HepG2 (cell line): ENCODE measurements around the gene PLXNA4. TPM values are rescaled to one million over a fixed set of nuclear protein-coding genes. Genes with fewer than 3 reads are reported as not detected.

Experiments
- ATAC-seq: fragments of 200-7000 bp; cut with Tn5 transposase; 3 replicates; pipeline ENCODE4 v1.9.1; 2020; ENCODE audit warnings: mild to moderate bottlenecking, moderate library complexity
- BruUV-seq: library from RNA; stranded (reverse); fragments of 400-500 nt; replicated peaks from 2 replicates; lab custom pipeline; 2021; lab: Mats Ljungman, UMichigan
- CTCF ChIA-PET: fragments of 300-600 bp; formaldehyde crosslinking; extraction: SDS; loops from one replicate; lab custom pipeline; 2021; ENCODE audit warnings: low total read pairs, inconsistent platforms, low intra/inter-chr PET ratio; lab: Yijun Ruan, JAX
- POLR2A ChIA-PET: fragments of 350-600 bp; sonication (Branson Sonifier 250); formaldehyde crosslinking; loops from one replicate; lab custom pipeline; 2020; ENCODE audit warnings: antibody characterized with exemption, inconsistent platforms; lab: Yijun Ruan, JAX
- DNase-seq: peaks from one replicate; pipeline ENCODE4 v3.0.0-alpha.2; 2015; ENCODE audit warnings: low spot score
- FAIRE-seq: peaks from 3 replicates; lab custom pipeline; 2011; peaks lifted over from hg19 to GRCh38; lab: Jason Lieb, UNC
- H2AFZ ChIP-seq: one replicate; pipeline ENCODE4 v1.6.1; 2011; ENCODE audit warnings: low read length, inconsistent platforms
- H3K27ac ChIP-seq: fragments of 300-600 bp; 3 replicates; pipeline ENCODE4 v1.8.0; 2011; ENCODE audit warnings: mixed run types, mild to moderate bottlenecking, mixed read lengths, low read length, inconsistent platforms; ENCODE audit not compliant: insufficient read depth; ENCODE audit errors: extremely low read length
- H3K27me3 ChIP-seq, 2 experiments: fragments of 200-600 bp in 1 of 2; 2 replicates in 1 of 2; 3 replicates in 1 of 2; pipeline versions ENCODE4 v1.6.0 to v1.8.0; 2011; ENCODE audit warnings: low read length in 2 of 2, mild to moderate bottlenecking in 2 of 2, moderate library complexity in 2 of 2, inconsistent platforms in 1 of 2; ENCODE audit not compliant: insufficient read depth in 2 of 2, control insufficient read depth in 1 of 2
- H3K36me3 ChIP-seq, 2 experiments: fragments of 200-600 bp in 1 of 2; replicated peaks in 1 of 2; 2 replicates in 1 of 2; 3 replicates in 1 of 2; pipeline versions ENCODE4 v1.5.1 to v1.8.0; 2011; ENCODE audit warnings: low read length in 2 of 2, inconsistent platforms in 1 of 2; ENCODE audit not compliant: insufficient read depth in 2 of 2, control insufficient read depth in 1 of 2
- H3K4me1 ChIP-seq: 2 replicates; pipeline ENCODE4 v1.5.1; 2012; ENCODE audit warnings: low read length, inconsistent platforms; ENCODE audit not compliant: insufficient read depth
- H3K4me2 ChIP-seq: 2 replicates; pipeline ENCODE4 v1.6.0; 2011; ENCODE audit warnings: low read depth, low read length, inconsistent platforms
- H3K4me3 ChIP-seq, 3 experiments: fragments of 200-600 bp in 1 of 3; sonication (generic), shearing (Covaris generic) in 1 of 3; replicated peaks in 1 of 3; 2 replicates each; pipeline ENCODE4 v1.5.1; 2011 to 2016; ENCODE audit warnings: low read length in 3 of 3, inconsistent platforms in 2 of 3, low read depth in 2 of 3, mild to moderate bottlenecking in 2 of 3, control low read depth in 1 of 3, mixed read lengths in 1 of 3; ENCODE audit not compliant: insufficient read depth in 1 of 3
- H3K79me2 ChIP-seq: one replicate; pipeline ENCODE4 v1.6.1; 2011; ENCODE audit warnings: low read length, inconsistent platforms; ENCODE audit not compliant: insufficient read depth
- H3K9ac ChIP-seq: 2 replicates; pipeline ENCODE4 v1.6.0; 2011; ENCODE audit warnings: mild to moderate bottlenecking, low read depth, low read length, inconsistent platforms; ENCODE audit not compliant: insufficient read depth
- H3K9me3 ChIP-seq: 2 replicates; pipeline ENCODE4 v1.5.1; 2012; ENCODE audit warnings: mild to moderate bottlenecking, low read length
- H4K20me1 ChIP-seq: 2 replicates; pipeline ENCODE4 v1.6.0; 2011; ENCODE audit warnings: inconsistent platforms, mild to moderate bottlenecking, low read length, moderate library complexity; ENCODE audit not compliant: insufficient read depth
- FOXA3 ChIP-seq: IDR thresholded peaks from 2 replicates; pipeline ENCODE4 v1.6.1; 2016; ENCODE audit warnings: missing genetic modification reagents, missing compliant biosample characterization
- KDM2A ChIP-seq: sonication (generic); formaldehyde crosslinking; IDR thresholded peaks from 2 replicates; pipeline ENCODE4 v1.4.0; 2020; ENCODE audit warnings: low read depth, missing genetic modification reagents, borderline replicate concordance
- MTA1 ChIP-seq: sonication (generic); formaldehyde crosslinking; IDR thresholded peaks from 2 replicates; pipeline ENCODE4 v1.4.0; 2020; ENCODE audit warnings: missing genetic modification reagents, mild to moderate bottlenecking, borderline replicate concordance
- MXD1 ChIP-seq: sonication (generic); formaldehyde crosslinking; IDR thresholded peaks from 2 replicates; pipeline ENCODE4 v1.4.0; 2020; ENCODE audit warnings: mild to moderate bottlenecking, missing genetic modification reagents
- SP140L ChIP-seq: sonication (generic); formaldehyde crosslinking; IDR thresholded peaks from 2 replicates; pipeline ENCODE4 v1.4.0; 2020; ENCODE audit warnings: missing genetic modification reagents, borderline replicate concordance
- TCF12 ChIP-seq, 2 experiments: fragments of 450-650 bp in 1 of 2; sonication (generic) in 1 of 2; formaldehyde crosslinking in 1 of 2; IDR thresholded peaks; 2 replicates each; pipeline versions ENCODE4 v1.6.1 to v1.8.0; 2017 to 2022; ENCODE audit warnings: antibody characterized with exemption in 1 of 2, mild to moderate bottlenecking in 1 of 2, missing genetic modification reagents in 1 of 2, moderate library complexity in 1 of 2
- TSC22D2 ChIP-seq: sonication (generic); formaldehyde crosslinking; IDR thresholded peaks from 2 replicates; pipeline ENCODE4 v1.5.1; 2020; ENCODE audit warnings: missing genetic modification reagents, mild to moderate bottlenecking, borderline replicate concordance
- UBTF ChIP-seq: sonication (generic); formaldehyde crosslinking; IDR thresholded peaks from 2 replicates; pipeline ENCODE4 v1.4.0; 2020; ENCODE audit warnings: mild to moderate bottlenecking, missing genetic modification reagents
- ZFP36 ChIP-seq: fragments of 150-350 bp; IDR thresholded peaks from 2 replicates; pipeline ENCODE4 v1.6.1; 2018; ENCODE audit warnings: borderline replicate concordance, low read length, low read depth; ENCODE audit not compliant: partially characterized antibody
- ZFP90 ChIP-seq: sonication (generic); formaldehyde crosslinking; IDR thresholded peaks from 2 replicates; pipeline ENCODE4 v1.8.0; 2022; ENCODE audit warnings: missing genetic modification reagents, mild to moderate bottlenecking, inconsistent platforms, borderline replicate concordance
- ZKSCAN8 ChIP-seq: IDR thresholded peaks from 2 replicates; pipeline ENCODE4 v1.6.1; 2016; ENCODE audit warnings: borderline replicate concordance, missing genetic modification reagents, missing compliant biosample characterization
- ZNF160 ChIP-seq: sonication (generic); formaldehyde crosslinking; IDR thresholded peaks from 2 replicates; pipeline ENCODE4 v1.8.0; 2022; ENCODE audit warnings: mild to moderate bottlenecking, inconsistent platforms, missing genetic modification reagents
- ZNF354B ChIP-seq: sonication (generic); formaldehyde crosslinking; IDR thresholded peaks from 2 replicates; pipeline ENCODE4 v1.8.0; 2022; ENCODE audit warnings: mild to moderate bottlenecking, missing genetic modification reagents
- ZNF382 ChIP-seq: sonication (generic); formaldehyde crosslinking; IDR thresholded peaks from 2 replicates; pipeline ENCODE4 v1.5.0; 2020; ENCODE audit warnings: missing genetic modification reagents, mild to moderate bottlenecking, borderline replicate concordance
- ZNF646 ChIP-seq: sonication (generic); formaldehyde crosslinking; IDR thresholded peaks from 2 replicates; pipeline ENCODE4 v1.9.0; 2021; ENCODE audit warnings: mild to moderate bottlenecking, missing genetic modification reagents
- ZSCAN29 ChIP-seq: sonication (generic); formaldehyde crosslinking; conservative IDR thresholded peaks from 2 replicates; pipeline ENCODE4 v1.4.0; 2020; ENCODE audit warnings: mild to moderate bottlenecking, missing genetic modification reagents
- WGBS: methylation state at CpG from one replicate; pipeline ENCODE4 v1.1.6; 2017; ENCODE audit warnings: low lambda C conversion rate; 5-methylcytosine and 5-hydroxymethylcytosine counted together
- in situ Hi-C: cut with HindIII; loops from 2 replicates; pipeline ENCODE4 v1.10.0; 2017; ENCODE audit warnings: low pct_unique_long_range_greater_than_20kb; ENCODE audit not compliant: extremely low pct_ligation_motif_present
- intact Hi-C: fragments of 100-400 bp; cut with micrococcal nuclease; formaldehyde crosslinking; loops from one replicate; pipeline ENCODE4 v1.10.0; 2022; ENCODE audit not compliant: unreplicated experiment
- polyA plus RNA-seq, 8 experiments: library from polyadenylated mRNA; depleted of rRNA in 3 of 8; stranded (reverse) in 7 of 8; unstranded in 1 of 8; fragments of >200 nt; fragmentation: Illumina TruSeq in 4 of 8; extraction: Trizol in 4 of 8; gene quantifications; 2 replicates each; pipeline versions ENCODE4 v1.2.1 to v1.2.3, GENCODE V29; 2011 to 2016; ENCODE audit warnings: low read depth in 4 of 8, missing spikeins in 1 of 8, mixed read lengths in 1 of 8; ENCODE audit not compliant: insufficient read depth in 1 of 8
- total RNA-seq, 5 experiments: library from RNA; depleted of rRNA; stranded (reverse); fragments of >200 nt; fragmentation: Illumina TruSeq; extraction: Trizol; gene quantifications; 2 replicates each; pipeline ENCODE4 v1.2.3, GENCODE V29; 2016; ENCODE audit warnings: low read depth in 1 of 5

The PLXNA4 gene
- total and polyA plus RNA-seq, 2 of the 13 experiments (the other 11 are each of a cell fraction or from before 2014, with no cell fraction given): 0.01 to 0.04 TPM

- Histone ChIP-seq H4K20me1 (no peaks in the 10 kb centered on the region), H3K9ac (no peak overlapping the region), H2AFZ (no peak overlapping the region), H3K4me1 (peaks cover 20% of the 10 kb centered on the region), H3K36me3 (no peaks in the 10 kb centered on the region), H3K9me3 (no peaks in the 10 kb centered on the region), H3K79me2 (no peaks in the 10 kb centered on the region), H3K4me2 (no peak overlapping the region), H3K27me3 (peaks cover 0 to 10% of the 10 kb centered on the region in 2 experiments; a peak in 1 of 5 replicates), H3K4me3 (no peak overlapping the region), H3K27ac (no peak overlapping the region)
- no TSS peak for BruUV-seq
- ChIA-PET POLR2A (no interaction called here), CTCF (no interaction called here)
- intact Hi-C loops (no loop called here), in situ Hi-C loops (loop anchor here (25.0 kb wide), 1 partner anchor 571 kb away; no protein-coding TSS in a partner anchor)
- no peak for FAIRE-seq
- 77% methylated on average over 7 of the region's 7 CpGs for WGBS
- ATAC-seq: no peak
- no peak for DNase-seq
- TF ChIP-seq TCF12 (IDR thresholded peaks at IDR 0.05) (no peak), TCF12 (CRISPR knock-in tag; IDR thresholded peaks at IDR 0.05) (no peak), TSC22D2 (CRISPR knock-in tag) (no peak), SP140L (no peak), ZNF160 (no peak), ZNF354B (CRISPR knock-in tag) (no peak), ZFP36 (no peak), ZNF646 (CRISPR knock-in tag) (no peak), ZSCAN29 (no peak), MXD1 (CRISPR knock-in tag) (no peak), KDM2A (CRISPR knock-in tag) (no peak), MTA1 (CRISPR knock-in tag) (no peak), ZNF382 (no peak), ZKSCAN8 (CRISPR knock-in tag) (no peak), FOXA3 (no peak), ZFP90 (no peak), UBTF (CRISPR knock-in tag) (no peak)
These were observed 318.0 kb downstream of the PLXNA4 start for GRCh38 chr7:132258231-132258630.
